Right ventricle myocardium superior (tissue), 1 donor: ENCODE measurements around the gene WEE1. TPM values are rescaled to one million over a fixed set of nuclear protein-coding genes. Genes with fewer than 3 reads are reported as not detected.

Source experiments
- total RNA-seq: library from RNA; stranded (reverse); fragmentation: NEBNext Ultra II Directional; extraction: Animal tissue kit (Norgen Biotek cat#: 25700); gene quantifications from one replicate; pipeline ENCODE4 v1.2.1, GENCODE V29; 2021
- donor health status: DM: no; HTN: yes; CAD: no; lungs with severe emphysema.

WEE1 gene
- total RNA-seq, 1 donor from 2014 or later = 32.7 TPM

Other genes starting within 250 kb of the WEE1 start
- 130 TPM for gene IPO7, start 189.0 kb upstream of the WEE1 start, total RNA-seq
- gene ZNF143, start 112.7 kb upstream of the WEE1 start, total RNA-seq = 25.3 TPM
- gene SWAP70, start 90.4 kb downstream of the WEE1 start, total RNA-seq = 19.0 TPM